Measurements from ENCODE around the gene ZYG11A.

DNA sequence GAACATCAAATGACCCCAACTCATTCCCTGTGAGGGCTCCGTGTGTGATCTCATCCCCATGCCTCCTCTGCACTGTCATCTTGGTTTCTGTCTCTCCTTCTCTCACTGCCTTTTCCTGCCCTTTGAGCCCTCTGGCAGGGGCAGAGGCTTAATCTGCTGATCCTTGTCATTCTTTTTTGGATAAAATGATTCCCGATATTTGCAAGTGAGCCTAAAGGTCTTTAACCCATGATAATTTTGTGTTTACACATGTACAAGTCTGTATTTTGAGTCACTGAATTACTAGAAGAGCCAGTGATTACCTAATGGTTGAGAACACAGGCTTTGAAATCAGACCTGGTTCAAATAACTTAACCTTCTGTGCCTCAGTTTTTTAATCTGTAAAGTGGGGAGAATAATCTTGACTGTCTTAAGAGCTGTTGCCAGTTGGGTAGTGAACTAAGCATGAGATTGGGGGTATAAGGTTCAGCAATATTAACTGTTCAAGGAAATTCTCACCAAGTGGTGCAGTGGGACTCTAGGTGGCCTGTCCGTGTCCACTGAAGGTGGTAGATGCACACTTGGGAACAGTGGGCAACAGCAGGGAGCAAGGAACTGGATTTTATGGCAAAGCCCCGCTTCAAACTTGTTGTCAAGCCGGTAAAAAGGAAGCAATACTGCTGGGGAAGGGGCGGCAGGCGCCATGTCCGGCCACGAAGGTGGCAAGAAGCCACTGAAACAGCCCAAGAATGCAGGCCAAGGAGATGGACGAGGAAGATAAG lies 77.3 kb downstream of the ZYG11A start:
- TF ChIP-seq CTCF (conservative IDR thresholded peaks at IDR 0.05 in 1 of 2, IDR thresholded peaks at IDR 0.05 in 1 of 2; ENCODE audit: low read depth in 1 of 2, low read length in 2 of 2) (no peak), EZH2 (IDR thresholded peaks at IDR 0.05; ENCODE audit: low read length, missing control alignments) (no peak)
